ENCODE results near the gene ANKRD35.
"Not testable (repeated sequence)": the region's sequence is repeated elsewhere in the genome, so short reads cannot be mapped to it uniquely, and the experiment has no call there.

The ANKRD35 gene

DNA sequence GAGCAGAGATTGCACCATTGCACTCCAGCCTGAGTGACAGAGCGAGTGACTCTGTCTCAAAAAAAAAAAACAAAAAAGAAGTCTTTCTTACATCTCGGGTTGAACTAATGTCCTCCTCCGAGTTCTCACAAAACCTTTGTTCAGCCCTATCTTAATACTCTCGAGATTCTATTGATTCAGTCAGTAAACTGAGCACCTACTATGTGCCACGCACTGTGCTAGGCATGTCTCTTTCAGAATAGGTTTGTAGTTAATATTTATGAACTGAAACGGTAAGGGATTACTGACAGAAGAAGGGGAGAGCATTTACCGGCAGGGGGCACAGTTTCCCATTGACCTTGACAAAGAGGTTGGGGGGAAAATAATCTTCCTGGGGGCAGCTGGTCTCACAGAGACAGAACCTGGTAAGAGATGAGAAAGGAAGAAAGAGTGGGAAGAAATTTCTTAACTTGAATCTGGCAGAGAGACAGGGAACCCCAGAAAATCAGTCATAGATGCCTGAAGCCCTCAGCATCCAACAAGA is 30.2 kb downstream of the ANKRD35 start:
- peaks cover 6 to 18% of the 10 kb centered on the region in 2 donors for H3K4me1 Mint-ChIP-seq
- no peaks in the 10 kb centered on the region for H3K27me3 Mint-ChIP-seq
- no peaks in the 10 kb centered on the region for H3K9me3 Mint-ChIP-seq
- peaks cover 44 to 46% of the 10 kb centered on the region in 2 donors for H3K36me3 Mint-ChIP-seq
- H3K4me3 Mint-ChIP-seq, result no peak overlapping the region
- ATAC-seq (replicated peaks) (no peak), DNase-seq (no peak)
- H3K27ac Mint-ChIP-seq, result no peak overlapping the region

DNA sequence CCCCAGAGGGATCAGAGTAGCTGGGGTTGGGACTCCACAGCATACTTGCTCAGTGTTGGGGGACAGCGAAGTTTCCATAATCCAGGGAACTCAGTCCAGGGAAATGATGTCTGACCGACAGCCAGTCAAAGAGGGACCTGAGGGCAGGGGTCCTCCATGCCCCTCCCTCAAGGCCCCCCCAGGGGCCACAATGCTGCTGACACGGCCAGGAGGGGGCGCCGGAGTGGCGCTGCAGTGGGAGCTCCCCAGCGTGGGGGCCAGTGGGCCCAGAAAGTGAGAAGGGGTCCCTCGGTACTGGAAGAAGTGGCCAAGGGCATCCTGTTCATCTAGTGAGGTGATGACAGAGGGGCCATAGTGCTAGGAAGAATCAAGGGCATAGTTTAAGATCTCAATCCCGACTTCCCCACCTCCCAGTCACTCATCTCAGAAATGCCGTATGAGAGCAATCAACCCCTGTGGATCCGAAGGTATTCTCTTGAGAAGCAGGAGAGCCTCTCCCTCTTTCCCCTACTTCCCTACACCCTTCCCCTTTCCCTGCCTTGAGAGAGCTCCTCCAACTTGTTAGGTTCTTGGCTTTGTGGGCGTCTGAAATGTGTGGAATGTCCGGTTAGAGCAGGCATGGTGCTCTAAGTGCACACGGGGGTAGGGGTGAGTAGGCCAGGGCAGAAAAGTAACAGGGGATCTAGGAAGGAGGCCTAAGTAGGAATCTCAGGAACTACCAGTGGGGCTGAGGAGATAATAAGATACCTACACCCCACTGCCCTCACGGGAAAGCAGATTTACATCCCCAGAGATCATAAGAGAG is 36.1 kb downstream of the ANKRD35 start:
- H3K4me3 Mint-ChIP-seq, result no peak overlapping the region
- peaks cover 0 to 7% of the 10 kb centered on the region in 2 donors for H3K4me1 Mint-ChIP-seq
- H3K36me3 Mint-ChIP-seq, result peaks cover 52% of the 10 kb centered on the region in 2 donors
- DNase-seq (no peak), ATAC-seq (replicated peaks) (no peak)
- no peaks in the 10 kb centered on the region for H3K27me3 Mint-ChIP-seq
- no peak overlapping the region for H3K27ac Mint-ChIP-seq
- no peaks in the 10 kb centered on the region for H3K9me3 Mint-ChIP-seq

DNA sequence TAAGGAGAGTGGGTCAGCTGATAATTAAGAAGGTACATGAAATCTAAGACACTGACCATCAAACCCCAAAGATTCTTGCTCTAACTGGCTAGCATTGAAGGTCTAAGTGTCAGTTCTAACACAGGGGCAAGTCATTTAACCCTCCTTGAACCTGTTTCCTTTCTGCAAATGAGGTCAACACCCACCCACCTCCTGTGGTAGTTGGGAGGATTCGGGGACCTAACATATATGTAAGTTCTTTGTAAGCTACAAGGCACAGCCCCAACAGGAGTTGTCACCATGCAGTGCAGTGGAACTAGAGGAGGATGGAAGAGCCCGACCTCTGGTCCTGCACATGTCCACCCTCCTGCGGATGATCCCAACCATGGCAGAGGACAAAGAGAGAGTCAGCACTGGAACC is 37.8 kb downstream of the ANKRD35 start:
- ATAC-seq (replicated peaks), result no peak
- no peak overlapping the region for H3K27ac Mint-ChIP-seq

DNA sequence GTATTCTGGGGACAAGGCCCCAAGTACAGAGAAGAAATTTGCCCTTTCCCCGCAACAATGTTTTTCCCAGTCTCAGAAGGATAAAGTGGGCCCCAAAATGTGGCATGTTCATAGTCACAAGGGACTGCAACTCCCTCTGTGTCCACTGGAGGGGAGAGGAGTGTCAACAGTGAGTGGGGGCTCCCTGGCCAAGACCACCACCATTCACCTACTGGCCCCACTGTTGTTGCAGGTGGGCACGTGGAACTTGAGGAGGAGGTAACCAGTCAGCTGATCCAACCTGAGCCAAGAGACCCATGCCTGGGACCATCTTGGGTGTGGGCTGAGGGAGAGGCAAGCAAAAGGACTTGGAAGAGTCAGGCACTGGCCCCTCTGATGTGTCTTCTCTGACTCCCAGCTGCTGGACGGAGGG is 39.5 kb downstream of the ANKRD35 start:
- no peak overlapping the region for H3K4me3 Mint-ChIP-seq
- DNase-seq (no peak), ATAC-seq (replicated peaks) (no peak)
- peaks cover 36 to 44% of the 10 kb centered on the region in 2 donors for H3K36me3 Mint-ChIP-seq
- peaks cover 0 to 7% of the 10 kb centered on the region in 2 donors for H3K4me1 Mint-ChIP-seq
- no peak overlapping the region for H3K27ac Mint-ChIP-seq
- H3K9me3 Mint-ChIP-seq, result no peaks in the 10 kb centered on the region
- H3K27me3 Mint-ChIP-seq, result no peaks in the 10 kb centered on the region

More for the DNA sequence above, 37.8 kb downstream of the ANKRD35 start:
- H3K27me3 Mint-ChIP-seq, result no peaks in the 10 kb centered on the region
- no peak overlapping the region for H3K4me3 Mint-ChIP-seq
- H3K9me3 Mint-ChIP-seq, result no peaks in the 10 kb centered on the region
- H3K36me3 Mint-ChIP-seq, result peaks cover 38 to 39% of the 10 kb centered on the region in 2 donors
- peaks cover 0 to 7% of the 10 kb centered on the region in 2 donors for H3K4me1 Mint-ChIP-seq
- no peak for DNase-seq

DNA sequence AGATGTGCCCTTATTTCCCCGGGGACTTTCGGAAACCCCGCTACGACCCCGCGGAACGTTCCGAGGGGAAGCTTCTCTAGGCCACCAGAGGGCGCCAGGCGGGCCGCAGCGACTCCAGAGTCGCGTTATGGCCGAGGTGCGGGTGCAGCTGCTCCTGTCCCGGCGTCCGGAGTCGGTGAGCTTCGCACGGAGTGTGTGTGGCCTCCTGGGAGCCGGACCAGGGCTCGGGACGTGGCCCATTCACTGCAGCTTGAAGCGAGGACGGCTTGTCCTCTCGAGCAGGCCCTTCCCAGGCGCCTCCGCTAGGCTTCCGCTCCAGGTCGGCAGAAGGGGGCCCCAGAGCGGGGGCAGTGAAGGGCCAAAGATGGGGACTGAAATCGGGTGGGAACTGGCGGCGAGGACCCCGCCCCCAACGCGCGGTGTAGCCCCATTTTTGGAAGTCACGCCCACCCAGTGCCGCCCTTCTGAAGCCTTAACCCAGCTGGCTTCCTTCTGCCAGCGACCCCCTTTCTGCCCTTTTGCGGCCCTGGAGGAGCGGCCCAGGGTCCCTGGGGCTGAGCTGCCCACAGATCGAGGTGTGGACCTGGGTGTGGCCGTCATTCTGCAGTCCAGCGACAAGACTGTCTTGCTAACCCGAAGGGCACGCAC is 40.0 kb downstream of the ANKRD35 start, which contains the start of gene NUDT17:
NUDT17 (plus strand) TSS at position 117 of the 648 bp plus-strand sequence; CDS start at position 128, 11 bp downstream.
- DNase-seq, result peak; percentile 69
- H3K27ac Mint-ChIP-seq, result no peak within 1 kb of the TSS
- H3K27me3 Mint-ChIP-seq, result no peaks in the 10 kb centered on the region
- peaks cover 0 to 7% of the 10 kb centered on the region in 2 donors for H3K4me1 Mint-ChIP-seq
- no peak within 1 kb of the TSS for H3K4me3 Mint-ChIP-seq
- peaks cover 31 to 45% of the 10 kb centered on the region in 2 donors for H3K36me3 Mint-ChIP-seq
- peak; percentile 76 to 81 for ATAC-seq (replicated peaks)
- H3K9me3 Mint-ChIP-seq, result no peaks in the 10 kb centered on the region

DNA sequence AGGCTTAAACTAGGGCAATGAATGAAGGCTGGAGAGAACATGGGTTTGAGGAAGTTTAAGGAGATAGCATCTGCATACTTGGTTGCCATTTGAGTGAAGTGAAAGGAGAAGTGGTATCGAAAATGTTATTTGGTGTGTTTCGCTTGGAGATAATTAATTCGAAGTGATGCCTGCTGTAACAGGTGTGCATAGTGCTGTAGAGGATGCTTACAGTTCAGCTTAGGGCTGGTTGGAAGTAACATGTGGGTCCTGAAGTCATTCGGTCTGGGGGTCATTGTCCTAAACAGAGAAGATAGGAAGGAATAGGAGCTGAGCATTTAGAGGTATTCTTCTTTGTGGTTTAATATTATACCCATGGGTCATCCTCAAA is 40.5 kb downstream of the ANKRD35 start:
- Mint-ChIP-seq H3K27ac (no peak overlapping the region), H3K9me3 (no peaks in the 10 kb centered on the region), H3K36me3 (peaks cover 28 to 42% of the 10 kb centered on the region in 2 donors), H3K4me1 (peaks cover 0 to 7% of the 10 kb centered on the region in 2 donors), H3K27me3 (no peaks in the 10 kb centered on the region), H3K4me3 (no peak overlapping the region)
- DNase-seq (no peak), ATAC-seq (replicated peaks) (peak; percentile 94)

DNA sequence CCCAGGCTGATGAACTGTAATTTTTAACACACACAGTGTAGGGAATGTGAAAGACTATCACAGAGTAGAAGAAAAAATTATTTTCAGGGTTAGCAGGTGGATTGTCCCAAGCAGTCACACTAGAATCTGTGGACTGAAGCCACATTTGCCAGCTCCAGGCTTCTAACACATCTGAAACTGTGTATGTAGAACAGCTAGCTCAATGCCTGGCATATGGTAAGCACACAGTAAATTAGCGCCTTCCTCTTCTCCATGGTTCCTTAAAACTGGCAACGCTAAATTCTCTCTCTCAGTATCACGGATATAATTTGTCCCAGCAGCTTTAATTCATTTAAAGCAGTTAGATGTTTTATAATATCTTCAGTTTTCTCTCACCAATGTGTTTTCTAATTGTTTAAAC is 42.6 kb downstream of the ANKRD35 start:
- H3K4me3 Mint-ChIP-seq, result no peak overlapping the region
- no peak overlapping the region for H3K27ac Mint-ChIP-seq
- H3K4me1 Mint-ChIP-seq, result peaks cover 0 to 7% of the 10 kb centered on the region in 2 donors
- no peaks in the 10 kb centered on the region for H3K9me3 Mint-ChIP-seq
- ATAC-seq (replicated peaks) (no peak), DNase-seq (no peak)
- peaks cover 17 to 38% of the 10 kb centered on the region in 2 donors for H3K36me3 Mint-ChIP-seq
- no peaks in the 10 kb centered on the region for H3K27me3 Mint-ChIP-seq

DNA sequence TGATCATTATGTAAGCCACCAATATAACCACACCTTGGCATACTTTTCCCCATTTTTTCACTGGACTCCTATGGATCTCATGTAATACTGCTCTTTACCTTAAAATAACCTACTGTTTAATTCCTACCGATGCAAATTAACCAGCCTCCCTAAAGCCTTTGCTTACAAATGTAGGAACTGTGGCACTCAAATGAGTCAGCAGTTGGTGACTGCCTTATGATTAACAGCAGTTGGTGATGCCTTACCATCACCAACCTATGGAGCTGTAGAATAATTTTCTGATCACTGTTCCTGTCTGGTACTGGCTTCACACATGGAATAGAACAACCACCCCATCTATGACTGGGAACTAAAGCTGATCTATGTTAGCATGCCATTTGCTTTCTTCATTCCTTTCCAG is 48.0 kb downstream of the ANKRD35 start:
- H3K9me3 Mint-ChIP-seq, result no peaks in the 10 kb centered on the region
- no peak overlapping the region for H3K4me3 Mint-ChIP-seq
- peaks cover 35 to 64% of the 10 kb centered on the region in 2 donors for H3K36me3 Mint-ChIP-seq
- H3K27me3 Mint-ChIP-seq, result no peaks in the 10 kb centered on the region
- DNase-seq (no peak), ATAC-seq (replicated peaks) (no peak)
- no peak overlapping the region for H3K27ac Mint-ChIP-seq
- H3K4me1 Mint-ChIP-seq, result no peaks in the 10 kb centered on the region

DNA sequence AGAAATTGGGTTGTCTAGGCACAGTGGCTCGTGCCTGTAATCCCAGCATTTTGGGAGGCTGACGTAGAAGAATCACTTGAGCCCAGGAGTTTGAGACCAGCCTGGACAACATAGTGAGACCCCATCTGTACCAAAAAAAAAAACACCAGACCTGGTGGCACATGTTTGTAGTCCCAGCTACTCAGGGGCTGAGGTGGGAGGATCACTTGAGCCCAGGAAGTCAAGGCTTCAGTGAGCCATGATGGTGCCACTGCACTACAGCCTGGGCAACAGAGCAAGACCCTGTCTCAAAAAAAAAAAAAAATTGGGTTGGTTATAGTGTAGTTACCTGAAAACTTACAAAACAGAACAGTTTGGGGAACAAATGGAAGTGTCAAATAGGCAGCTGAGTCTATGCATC is 54.9 kb downstream of the ANKRD35 start:
- H3K27me3 Mint-ChIP-seq; ATAC-seq (replicated peaks); H3K27ac Mint-ChIP-seq; H3K4me3 Mint-ChIP-seq; DNase-seq; H3K9me3 Mint-ChIP-seq: not testable (repeated sequence)
- H3K4me1 Mint-ChIP-seq, result peaks cover 11 to 16% of the 10 kb centered on the region in 2 donors
- peaks cover 58 to 69% of the 10 kb centered on the region in 2 donors for H3K36me3 Mint-ChIP-seq

DNA sequence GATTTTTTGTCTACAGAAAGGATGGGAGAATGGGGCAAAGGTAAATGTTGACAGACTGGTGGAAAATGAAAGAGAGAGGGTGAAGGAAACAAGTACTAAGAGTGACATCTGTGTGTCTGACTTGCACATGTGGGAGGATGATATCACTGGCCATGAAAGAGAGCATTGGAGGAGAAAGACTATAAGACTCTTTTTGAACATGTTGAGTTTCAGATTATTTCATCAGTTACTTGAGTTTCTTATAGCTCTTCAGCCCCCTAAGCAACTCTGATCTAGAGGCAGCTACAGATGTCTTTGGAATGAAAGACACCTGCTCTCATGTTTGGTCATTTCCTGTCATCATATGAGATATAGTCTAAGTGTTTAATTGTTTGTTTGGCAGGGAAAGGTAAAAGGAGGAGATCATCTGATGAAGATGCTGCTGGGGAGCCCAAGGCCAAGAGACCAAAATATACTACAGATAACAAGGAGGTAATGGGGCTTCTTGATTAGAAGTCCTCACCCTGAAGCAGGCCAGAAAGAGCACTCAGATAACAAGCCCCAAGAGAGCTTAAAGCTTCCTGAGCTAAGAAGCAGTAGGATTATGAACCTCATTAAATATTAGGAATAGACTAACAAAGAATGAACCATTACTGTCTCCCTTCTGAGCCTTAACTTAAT is 57.2 kb downstream of the ANKRD35 start:
- no peaks in the 10 kb centered on the region for H3K27me3 Mint-ChIP-seq
- no peak overlapping the region for H3K4me3 Mint-ChIP-seq
- H3K27ac Mint-ChIP-seq, result peak overlapping the region; percentile 10
- DNase-seq (no peak), ATAC-seq (replicated peaks) (no peak)
- peaks cover 11 to 18% of the 10 kb centered on the region in 2 donors for H3K4me1 Mint-ChIP-seq
- H3K9me3 Mint-ChIP-seq, result no peaks in the 10 kb centered on the region
- H3K36me3 Mint-ChIP-seq, result peaks cover 53 to 63% of the 10 kb centered on the region in 2 donors

DNA sequence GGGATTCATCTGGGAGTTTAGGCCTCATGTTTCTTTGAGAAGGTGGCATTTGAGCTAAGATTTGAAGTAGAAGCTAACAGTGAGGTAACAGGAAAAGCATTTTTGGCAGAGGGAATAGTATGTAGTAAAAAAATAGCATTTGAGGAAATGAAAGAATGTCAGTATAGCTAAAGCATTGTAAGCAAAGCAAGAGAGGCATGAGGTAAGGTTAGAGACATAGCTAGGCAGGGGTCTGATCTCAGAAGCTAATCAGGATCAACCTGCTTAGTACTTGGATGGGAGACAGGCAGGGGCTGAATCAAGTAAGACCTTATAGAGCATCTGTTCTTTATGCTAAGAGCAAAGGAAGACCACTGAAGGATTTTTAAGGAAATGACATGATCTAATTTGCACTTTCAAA is 57.7 kb downstream of the ANKRD35 start:
- Mint-ChIP-seq H3K4me3 (no peak overlapping the region), H3K27me3 (no peaks in the 10 kb centered on the region), H3K27ac (peak overlapping the region; percentile 10), H3K4me1 (peaks cover 11 to 18% of the 10 kb centered on the region in 2 donors), H3K9me3 (no peaks in the 10 kb centered on the region), H3K36me3 (peaks cover 49 to 58% of the 10 kb centered on the region in 2 donors)
- no peak for DNase-seq
- ATAC-seq (replicated peaks), result no peak

DNA sequence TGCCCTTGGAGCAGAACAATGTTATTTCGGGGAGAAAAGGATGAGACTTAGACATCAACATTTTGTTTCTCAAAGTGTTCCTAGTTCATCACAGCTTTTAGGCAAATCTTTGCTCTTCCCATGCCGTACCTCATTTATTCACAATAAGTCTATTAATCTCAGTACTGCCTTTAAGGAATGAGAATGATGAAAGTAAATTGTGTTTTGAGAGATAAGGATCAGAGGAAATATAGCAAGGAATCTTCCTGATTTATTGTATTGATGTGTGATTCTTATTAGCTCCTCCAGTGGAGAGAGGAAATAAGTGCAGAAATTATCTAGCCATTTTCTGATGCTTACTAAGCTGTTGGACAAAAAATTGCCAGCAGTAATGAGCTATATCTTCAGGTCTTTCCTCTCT is 59.6 kb downstream of the ANKRD35 start:
- Mint-ChIP-seq H3K36me3 (peaks cover 39 to 44% of the 10 kb centered on the region in 2 donors), H3K27me3 (no peaks in the 10 kb centered on the region), H3K4me3 (no peak overlapping the region), H3K4me1 (peaks cover 12 to 18% of the 10 kb centered on the region in 2 donors), H3K27ac (no peak overlapping the region), H3K9me3 (no peaks in the 10 kb centered on the region)
- ATAC-seq (replicated peaks), result no peak
- no peak for DNase-seq

DNA sequence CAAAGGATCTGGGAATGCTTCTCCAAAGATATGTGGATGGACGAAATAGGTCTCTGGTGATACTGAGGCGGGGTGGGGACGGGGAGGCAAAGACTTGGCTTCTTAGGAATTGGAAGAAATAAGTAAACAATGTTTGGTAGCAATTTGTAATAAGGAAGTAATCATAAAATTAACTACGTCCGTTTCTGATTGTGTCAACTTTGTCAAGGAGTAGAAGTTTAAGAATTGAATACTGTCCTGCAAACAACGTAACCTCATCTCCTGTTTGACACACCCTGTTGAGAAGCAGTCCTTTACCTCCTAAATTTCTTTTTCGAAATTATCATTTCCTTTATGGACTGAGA is 61.2 kb downstream of the ANKRD35 start:
- no peaks in the 10 kb centered on the region for H3K27me3 Mint-ChIP-seq
- peaks cover 25 to 33% of the 10 kb centered on the region in 2 donors for H3K36me3 Mint-ChIP-seq
- H3K9me3 Mint-ChIP-seq, result no peaks in the 10 kb centered on the region
- H3K27ac Mint-ChIP-seq, result peak overlapping the region; percentile 97
- H3K4me3 Mint-ChIP-seq, result peak overlapping the region; percentile 93 to 99
- no peak for ATAC-seq (replicated peaks)
- DNase-seq, result no peak
- H3K4me1 Mint-ChIP-seq, result peaks cover 12 to 18% of the 10 kb centered on the region in 2 donors
